DMS53 treated with DMSO at 0.1 percent for 48 hours (cell line): ENCODE results near the gene SYT8.

Source experiments
- DNase-seq: peaks from one replicate; lab custom pipeline; 2025; ENCODE audit not compliant: unreplicated experiment; lab: John Stamatoyannopoulos, UW

Gene SYT8

GRCh38 chr11:1857064-1857463 lies 22.3 kb downstream of the SYT8 start:
- DNase-seq, result no peak

DNA sequence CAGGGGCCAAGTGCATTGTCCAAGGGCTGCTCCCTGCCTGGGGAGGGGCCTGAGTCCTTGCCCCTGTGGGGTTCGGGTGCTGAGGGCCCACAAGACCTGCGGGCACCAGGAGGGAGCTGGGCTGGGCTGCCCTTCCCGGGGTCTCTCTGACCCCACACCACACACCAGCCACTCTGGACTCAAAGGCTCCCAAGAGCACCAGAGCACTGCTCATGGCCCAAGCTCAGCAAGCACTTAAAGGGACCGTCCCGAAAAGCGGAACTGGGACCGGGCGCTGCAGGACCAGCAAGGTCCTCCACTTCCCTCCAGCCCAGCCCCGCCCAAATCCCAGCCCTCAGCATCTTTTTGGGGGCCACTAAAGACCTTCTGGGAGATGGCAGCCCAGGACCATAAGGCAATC lies 23.4 kb downstream of the SYT8 start:
- no peak for DNase-seq

DNA sequence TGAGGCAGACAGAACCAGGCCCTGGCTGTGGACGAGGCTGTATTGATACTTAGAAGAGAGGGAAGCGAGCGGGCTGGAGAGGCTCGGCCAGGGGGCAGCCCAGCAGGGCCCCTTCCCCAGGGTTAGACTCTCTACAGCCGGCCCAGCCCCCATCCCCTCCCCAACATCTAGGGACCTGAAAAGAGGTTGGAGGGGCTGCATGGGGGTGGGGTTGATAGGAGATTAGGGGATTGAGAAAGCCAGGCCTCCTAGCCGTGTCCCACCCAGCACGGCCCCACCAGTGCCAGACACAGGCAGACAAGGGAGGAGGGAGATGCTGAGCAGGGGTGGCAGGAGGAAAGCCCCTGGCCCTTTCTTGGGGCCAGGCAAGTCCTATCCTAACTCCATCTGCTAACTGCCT lies 23.8 kb downstream of the SYT8 start:
- DNase-seq, result no peak

DNA sequence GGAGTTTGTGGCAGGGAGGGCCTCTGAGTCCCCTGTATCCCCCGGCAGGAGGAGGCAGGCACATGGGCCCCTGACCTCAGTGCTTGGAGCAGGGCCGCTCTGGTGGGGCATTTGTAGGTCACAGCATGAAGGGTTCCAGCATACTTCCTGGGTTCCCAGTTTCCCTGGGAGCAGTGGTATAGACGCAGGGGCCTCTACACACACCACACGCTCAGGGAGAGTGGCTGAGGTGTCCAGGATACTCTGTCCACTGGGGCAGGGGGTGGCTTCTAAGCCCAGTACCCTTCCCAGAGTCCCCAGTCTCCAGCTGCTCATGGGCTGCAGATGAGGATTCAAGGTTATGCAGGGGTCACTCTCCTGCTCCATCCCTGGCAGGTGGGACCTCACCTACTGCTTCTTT lies 24.2 kb downstream of the SYT8 start:
- no peak for DNase-seq

- DNase-seq, result no peak
Measured at GRCh38 chr11:1860108-1860507, 25.3 kb downstream of the SYT8 start.

DNA sequence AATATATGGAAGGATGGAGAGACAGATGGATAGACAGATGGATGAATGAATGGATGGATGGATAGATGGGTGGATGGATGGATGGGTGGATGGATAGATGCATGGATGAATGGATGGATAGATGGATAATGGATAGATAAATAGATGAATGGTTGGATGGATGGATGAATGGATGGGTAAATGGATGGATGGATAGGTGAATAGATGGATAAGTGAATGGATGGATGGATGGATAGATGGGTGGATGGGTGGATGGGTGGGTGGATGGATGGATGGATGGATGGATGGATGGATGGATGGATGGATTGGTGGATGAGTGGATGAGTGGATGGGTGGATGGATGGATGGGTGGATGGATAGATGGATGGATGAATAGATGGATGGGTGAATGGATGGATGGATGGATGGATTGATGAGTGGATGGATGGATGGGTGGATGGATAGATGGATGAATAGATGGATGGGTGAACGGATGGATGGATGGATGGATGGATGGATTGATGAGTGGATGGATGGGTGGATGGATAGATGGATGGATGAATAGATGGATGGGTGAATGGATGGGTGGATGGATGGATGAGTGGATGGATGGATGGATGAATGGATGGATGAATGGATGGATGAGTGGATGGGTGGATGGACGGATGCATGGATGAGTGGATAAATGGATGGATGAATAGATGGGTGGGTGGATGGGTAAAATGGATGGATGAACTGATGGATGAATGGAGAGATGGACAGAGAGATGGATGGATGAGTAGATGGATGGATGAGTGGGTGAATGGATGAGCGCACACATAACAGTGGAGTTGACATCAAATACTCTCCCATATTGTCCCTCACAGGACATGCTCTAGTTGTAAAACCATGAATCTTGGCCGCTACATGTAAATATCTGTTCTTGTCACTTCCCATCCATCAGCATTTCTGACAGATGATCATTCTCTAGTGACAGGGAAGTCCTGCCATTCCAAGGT lies 26.9 kb downstream of the SYT8 start:
- no peak for DNase-seq

- no peak for DNase-seq
Measured at GRCh38 chr11:1862588-1863351, 28.0 kb downstream of the SYT8 start.

DNA sequence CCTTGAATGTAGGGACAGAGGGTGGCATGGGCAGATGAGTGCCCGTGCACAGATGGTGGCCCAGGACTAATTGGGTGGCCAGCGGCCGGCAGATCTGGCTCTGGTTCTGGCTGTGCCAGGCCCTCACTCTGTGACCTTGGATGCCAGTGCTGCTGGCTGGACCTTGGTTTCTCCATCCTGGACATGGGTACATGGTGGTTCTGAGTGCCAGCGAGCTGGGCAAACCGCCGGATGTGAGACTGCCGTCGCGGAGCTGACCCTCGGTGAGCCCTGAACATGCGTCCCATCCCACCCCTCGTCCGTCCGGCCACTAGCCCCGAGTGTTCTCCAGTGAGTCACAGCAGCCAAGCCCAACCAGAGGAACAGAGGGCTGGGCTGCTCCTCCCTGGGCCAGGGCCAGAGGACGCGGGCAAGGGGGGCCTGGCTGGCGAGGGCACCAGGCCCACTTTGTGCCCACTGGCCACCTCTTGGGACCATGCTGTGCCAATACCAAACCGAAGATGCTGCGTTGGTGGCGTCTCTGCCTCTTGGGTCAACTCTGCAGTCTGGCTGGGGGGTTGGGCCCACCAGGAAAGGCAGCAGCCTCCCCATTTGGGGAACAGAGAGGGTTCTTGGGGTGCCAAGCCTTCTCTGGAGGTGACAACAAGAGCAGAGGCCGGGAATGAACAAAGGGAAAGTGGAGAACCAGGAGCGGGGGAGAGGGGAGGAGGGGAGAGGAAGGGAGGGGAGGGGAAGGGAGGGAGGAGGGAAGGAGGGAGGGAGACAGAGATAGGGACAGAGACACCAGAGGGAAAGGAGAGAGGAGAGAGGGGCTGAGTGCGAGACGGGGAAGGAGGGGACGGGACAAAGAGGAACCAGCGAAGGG lies 28.8 kb downstream of the SYT8 start:
- DNase-seq, result peak; percentile 19

GRCh38 chr11:1864231-1864630 lies 29.4 kb downstream of the SYT8 start:
- DNase-seq, result no peak

DNA sequence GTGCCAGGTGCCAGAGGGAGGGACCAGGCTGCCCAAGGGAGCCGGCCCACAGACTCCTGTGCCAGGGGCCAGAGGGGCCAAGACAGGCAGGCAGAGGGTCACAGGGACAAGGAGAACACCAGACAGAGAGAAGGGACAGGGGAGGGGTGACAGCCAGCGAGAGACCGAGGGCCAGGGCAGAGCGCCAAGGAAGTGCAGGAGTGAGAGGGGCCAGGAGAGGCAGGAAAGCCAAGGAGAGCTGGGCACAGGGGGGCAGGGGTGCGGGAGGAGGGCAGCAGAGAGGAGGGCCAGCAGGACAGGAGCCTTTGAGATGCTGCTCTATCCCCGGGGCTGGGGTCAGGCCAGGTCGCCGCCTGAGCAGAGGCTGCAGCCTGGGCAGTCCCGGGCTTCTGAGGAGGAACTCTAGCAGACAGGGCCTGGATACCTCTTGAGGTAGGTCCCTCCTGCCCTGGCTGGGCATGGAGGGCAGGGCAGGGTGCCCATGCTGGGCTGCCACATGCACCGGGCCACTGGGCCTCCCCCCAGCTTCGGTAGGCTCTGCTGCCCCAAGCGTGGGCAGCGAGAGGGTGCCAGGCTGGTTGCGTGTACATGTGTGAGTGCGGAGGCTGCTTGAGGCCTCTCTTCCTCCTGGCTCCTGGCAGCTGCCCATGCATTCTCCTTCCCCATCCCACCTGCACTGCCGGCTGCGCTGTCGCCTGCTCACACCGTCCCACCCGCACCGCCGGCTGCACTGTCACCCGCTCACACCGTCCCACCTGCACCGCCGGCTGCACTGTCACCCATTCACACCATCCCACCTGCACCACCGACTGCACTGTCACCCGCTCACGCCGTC lies 30.3 kb downstream of the SYT8 start:
- no peak for DNase-seq

- DNase-seq, result no peak
Measured at GRCh38 chr11:1866226-1866625, 31.4 kb downstream of the SYT8 start.

DNA sequence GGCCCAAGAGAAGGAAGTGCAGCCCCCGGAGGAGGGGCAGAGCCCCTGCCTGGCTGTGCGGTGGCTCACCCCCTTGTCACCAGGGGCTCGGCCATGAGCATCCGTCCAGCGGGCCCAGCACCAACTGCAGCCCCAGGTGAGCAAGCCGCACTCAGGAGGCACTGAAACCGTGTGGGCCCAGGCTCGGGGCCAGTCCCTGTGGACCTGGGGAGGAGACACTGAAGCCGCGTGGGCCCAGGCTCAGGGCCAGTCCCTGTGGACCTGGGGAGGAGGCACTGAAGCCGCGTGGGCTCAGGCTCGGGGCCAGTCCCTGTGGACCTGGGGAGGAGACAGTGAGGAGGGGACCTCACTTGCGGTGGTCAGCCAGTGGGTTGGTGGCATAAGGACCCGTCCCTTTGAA lies 32.0 kb downstream of the SYT8 start:
- no peak for DNase-seq

- DNase-seq, result no peak
Measured at GRCh38 chr11:1867381-1867780, 32.6 kb downstream of the SYT8 start.

GRCh38 chr11:1868056-1868635 lies 33.4 kb downstream of the SYT8 start:
- DNase-seq, result no peak

DNA sequence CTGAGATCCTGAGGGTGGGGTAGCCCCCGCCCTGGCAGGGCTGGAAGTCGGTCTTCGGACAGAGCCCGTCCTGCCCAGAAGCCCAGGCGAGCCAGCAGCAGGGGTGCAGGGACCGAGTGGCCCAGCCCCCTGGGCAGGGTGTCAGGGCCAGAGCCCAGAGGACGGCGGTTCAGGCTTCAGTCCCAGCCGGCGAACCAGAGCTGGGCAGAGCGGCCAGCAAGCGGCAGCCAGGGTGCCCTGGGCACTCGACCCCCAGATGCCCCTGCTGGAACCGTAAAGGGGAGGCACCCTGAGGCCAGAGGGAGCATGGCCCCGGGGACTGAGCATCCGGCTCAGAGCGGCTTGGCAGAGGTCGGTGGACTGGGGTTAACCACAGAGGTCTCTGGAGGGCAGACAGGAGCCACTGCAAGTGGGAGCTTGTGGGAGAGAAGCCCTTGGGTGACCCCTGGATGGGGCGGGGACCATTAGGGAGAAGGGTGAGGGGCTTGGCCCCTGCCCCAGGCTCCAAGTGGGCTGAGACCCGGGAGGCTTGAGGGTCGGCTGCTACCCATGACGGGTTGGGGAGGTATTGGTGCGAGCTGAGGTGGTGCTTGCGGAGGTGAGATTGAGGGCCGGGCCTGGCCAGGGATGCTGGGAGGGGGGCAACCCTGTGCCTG lies 34.0 kb downstream of the SYT8 start:
- no peak for DNase-seq

DNA sequence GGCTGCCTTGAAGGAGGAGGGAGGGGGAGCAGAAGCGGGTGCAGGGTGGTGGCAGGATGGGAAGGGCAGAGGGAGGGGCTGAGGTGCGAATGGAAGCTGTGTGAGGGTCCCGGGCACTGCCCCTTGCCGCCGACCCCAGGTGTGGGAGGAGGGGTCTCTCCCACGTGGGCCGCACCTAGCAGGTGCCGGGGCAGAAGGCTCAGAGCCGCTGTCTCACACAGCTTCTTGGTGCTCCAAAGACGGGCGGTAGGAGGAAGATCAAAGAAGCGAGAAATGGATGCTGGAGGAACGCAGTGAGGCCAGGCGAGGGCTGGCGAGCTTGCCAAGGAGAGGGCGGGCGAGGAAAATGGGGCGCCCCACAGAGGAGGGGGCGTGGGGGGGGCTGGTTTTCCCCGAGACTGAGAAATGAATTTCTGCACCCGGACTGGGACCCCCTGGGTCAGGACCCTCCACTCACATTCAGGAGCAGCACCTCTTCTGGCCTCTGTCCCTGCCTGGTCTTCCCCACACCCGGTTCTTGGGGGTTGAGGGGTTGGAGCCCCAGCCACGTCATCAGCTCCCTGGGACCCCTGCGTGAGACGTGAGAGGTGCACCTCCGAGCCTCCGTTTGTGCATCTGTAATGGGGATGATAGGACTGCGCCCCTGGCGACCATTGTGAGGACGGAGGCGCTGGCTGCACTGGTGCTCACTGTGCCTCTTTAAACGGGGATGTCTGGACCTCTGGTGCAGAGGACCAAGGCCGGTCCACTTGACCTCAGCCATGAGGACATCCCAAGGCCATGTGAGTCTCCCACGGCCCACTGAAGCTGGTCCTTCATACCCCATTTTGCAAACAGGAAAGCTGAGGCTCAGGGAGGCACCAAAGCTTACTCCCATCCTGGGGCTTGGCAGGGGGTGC lies 34.9 kb downstream of the SYT8 start:
- no peak for DNase-seq

- no peak for DNase-seq
Measured at GRCh38 chr11:1870326-1870696, 35.5 kb downstream of the SYT8 start.

DNA sequence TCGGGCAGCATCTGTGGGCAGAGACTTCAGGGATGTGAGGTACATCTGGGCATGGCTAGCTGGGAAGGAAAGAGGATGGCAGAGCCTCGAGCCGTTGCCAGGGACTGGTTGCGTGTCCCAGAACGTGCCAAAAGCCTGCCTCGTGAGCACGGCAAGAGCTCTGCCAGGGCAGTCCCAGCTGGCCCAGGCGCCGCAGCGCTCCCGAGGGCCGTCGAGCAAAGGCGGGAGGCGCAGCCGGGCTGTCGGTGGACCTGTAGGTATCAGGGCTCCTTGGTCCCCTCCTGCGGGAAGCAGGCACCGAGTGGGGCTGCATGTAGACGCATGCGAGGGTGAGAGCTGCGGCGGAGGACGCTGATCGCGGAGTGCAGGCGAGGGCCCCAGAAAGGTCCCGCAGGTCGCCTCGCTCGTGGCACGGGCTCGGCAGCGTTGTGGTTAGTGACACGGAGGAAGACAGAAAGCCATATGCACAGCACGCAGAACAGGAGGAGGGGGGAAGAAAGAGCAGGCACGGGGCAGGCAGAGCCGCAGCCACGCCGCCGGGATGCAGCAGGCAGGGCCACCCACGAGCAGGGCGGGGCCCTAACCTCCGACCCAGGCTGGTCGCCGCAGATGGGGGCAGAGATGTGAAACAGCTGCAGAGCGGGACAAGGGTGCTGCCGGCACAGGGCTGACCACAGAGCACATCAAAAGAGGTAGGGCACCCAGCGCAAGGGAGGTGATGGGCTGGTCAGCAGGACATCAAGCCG lies 36.1 kb downstream of the SYT8 start:
- DNase-seq, result no peak
